CD4-positive, CD25-positive, alpha-beta regulatory T cell (primary cell): ENCODE data around the gene DOHH. TPM values are rescaled to one million over a fixed set of nuclear protein-coding genes. Genes with fewer than 3 reads are reported as not detected.

Experiments
- ATAC-seq, 2 donors: fragments of 150-1000 bp; cut with Tn5 transposase; one replicate each; pipeline ENCODE4 v1.10.0; 2021; ENCODE audit warnings: low read depth in 2 of 2, moderate number of reproducible peaks in 2 of 2, moderate library complexity in 1 of 2
- DNase-seq, 3 donors: peaks; one replicate each; pipeline versions ENCODE4 v3.0.0 to v3.0.0-alpha.2; 2012 to 2022; ENCODE audit warnings: mixed read lengths in 1 of 3
- H3K27ac ChIP-seq: one replicate; pipeline ENCODE4 v1.7.0; 2013; ENCODE audit warnings: mild to moderate bottlenecking, low read length; ENCODE audit not compliant: insufficient read depth, poor library complexity, severe bottlenecking
- H3K27me3 ChIP-seq: one replicate; pipeline ENCODE4 v1.7.0; 2013; ENCODE audit warnings: low read length; ENCODE audit not compliant: control insufficient read depth, insufficient read depth
- H3K36me3 ChIP-seq: one replicate; pipeline ENCODE4 v1.7.0; 2013; ENCODE audit warnings: mild to moderate bottlenecking, low read length, moderate library complexity; ENCODE audit not compliant: control insufficient read depth, insufficient read depth
- H3K4me1 ChIP-seq: 2 replicates; pipeline ENCODE4 v1.7.0; 2013; ENCODE audit warnings: mild to moderate bottlenecking, low read length; ENCODE audit not compliant: insufficient read depth, control insufficient read depth, poor library complexity, severe bottlenecking
- H3K4me3 ChIP-seq: one replicate; pipeline ENCODE4 v1.7.0; 2013; ENCODE audit warnings: low read depth, mild to moderate bottlenecking, low read length, moderate library complexity
- H3K9me3 ChIP-seq, 2 experiments: 1 replicate in 1 of 2; 2 replicates in 1 of 2; pipeline ENCODE4 v1.7.0; 2013; ENCODE audit warnings: low read length in 2 of 2, mild to moderate bottlenecking in 1 of 2, moderate library complexity in 1 of 2; ENCODE audit not compliant: control insufficient read depth in 2 of 2
- H3K27ac Mint-ChIP-seq, 3 donors: one replicate each; pipeline ENCODE4 v1.8.0; 2020 to 2022; ENCODE audit warnings: mild to moderate bottlenecking in 3 of 3, mixed read lengths in 3 of 3, moderate library complexity in 2 of 3
- H3K27me3 Mint-ChIP-seq: one replicate; pipeline ENCODE4 v1.8.0; 2022; ENCODE audit warnings: mild to moderate bottlenecking, mixed read lengths
- H3K36me3 Mint-ChIP-seq: one replicate; pipeline ENCODE4 v1.8.0; 2020; ENCODE audit warnings: mixed read lengths
- H3K4me1 Mint-ChIP-seq, 4 donors: one replicate each; pipeline ENCODE4 v1.8.0; 2020 to 2022; ENCODE audit warnings: mixed read lengths in 4 of 4, mild to moderate bottlenecking in 1 of 4
- H3K4me3 Mint-ChIP-seq, 4 donors: one replicate each; pipeline ENCODE4 v1.8.0; 2020 to 2022; ENCODE audit warnings: mild to moderate bottlenecking in 4 of 4, mixed read lengths in 4 of 4, moderate library complexity in 3 of 4
- H3K9me3 Mint-ChIP-seq, 7 donors: one replicate each; pipeline ENCODE4 v1.8.0; 2020 to 2022; ENCODE audit warnings: mixed read lengths in 7 of 7, mild to moderate bottlenecking in 3 of 7, moderate library complexity in 2 of 7
- polyA plus RNA-seq, 4 donors: library from polyadenylated mRNA; unstranded; fragments of 300-500 nt; fragmentation: Illumina TruSeq; gene quantifications; one replicate each; pipeline ENCODE4 v1.2.3, GENCODE V29; 2021
- total RNA-seq: library from RNA; stranded (reverse); gene quantifications from one replicate; pipeline ENCODE4 v1.2.3, GENCODE V29; 2022

DOHH gene
- total and polyA plus RNA-seq, 5 donors from 2014 or later, result 3.5 to 13.9 (median 7.7) TPM

- Histone ChIP-seq H3K36me3 (peaks cover 13% of the 10 kb centered on the region), H3K4me3 (no peak overlapping the region), H3K27me3 (no peaks in the 10 kb centered on the region), H3K4me1 (peaks cover 9% of the 10 kb centered on the region), H3K27ac (no peak overlapping the region), H3K9me3 (no peaks in the 10 kb centered on the region)
- Mint-ChIP-seq H3K9me3 (no peaks in the 10 kb centered on the region), H3K27me3 (no peaks in the 10 kb centered on the region), H3K27ac (no peak overlapping the region), H3K36me3 (peaks cover 18% of the 10 kb centered on the region), H3K4me1 (peaks cover 0 to 17% (median 6%) of the 10 kb centered on the region in 4 donors), H3K4me3 (peak overlapping the region in 2 of 4 donors; percentile 15 to 29)
- ATAC-seq (peak in 1 of 2 donors; percentile 62), DNase-seq (peak in 1 of 3 donors; percentile 61)
Observed at GRCh38 chr19:3494051-3494450, 6.4 kb downstream of the DOHH start.

GRCh38 chr19:3493651-3494050 lies 6.8 kb downstream of the DOHH start:
- DNase-seq (no peak), ATAC-seq (no peak)
- H3K4me1 Mint-ChIP-seq, result peaks cover 0 to 14% (median 4%) of the 10 kb centered on the region in 4 donors
- Histone ChIP-seq H3K4me1 (peaks cover 9% of the 10 kb centered on the region), H3K4me3 (no peak overlapping the region), H3K27me3 (no peaks in the 10 kb centered on the region), H3K36me3 (peaks cover 13% of the 10 kb centered on the region), H3K9me3 (no peaks in the 10 kb centered on the region), H3K27ac (no peak overlapping the region)
- no peak overlapping the region for H3K27ac Mint-ChIP-seq
- no peaks in the 10 kb centered on the region for H3K27me3 Mint-ChIP-seq
- peaks cover 18% of the 10 kb centered on the region for H3K36me3 Mint-ChIP-seq
- H3K4me3 Mint-ChIP-seq, result peak overlapping the region in 1 of 4 donors; percentile 43
- H3K9me3 Mint-ChIP-seq, result no peaks in the 10 kb centered on the region

- no peak overlapping the region for H3K27ac Mint-ChIP-seq
- peaks cover 20% of the 10 kb centered on the region for H3K36me3 Mint-ChIP-seq
- no peak for DNase-seq
- H3K36me3 ChIP-seq, result peaks cover 13% of the 10 kb centered on the region
- no peaks in the 10 kb centered on the region for H3K9me3 Mint-ChIP-seq
- H3K4me3 ChIP-seq, result no peak overlapping the region
- H3K27ac ChIP-seq, result no peak overlapping the region
- peaks cover 9% of the 10 kb centered on the region for H3K4me1 ChIP-seq
- peaks cover 0 to 12% (median 2%) of the 10 kb centered on the region in 4 donors for H3K4me1 Mint-ChIP-seq
- no peak for ATAC-seq
- H3K27me3 ChIP-seq, result no peaks in the 10 kb centered on the region
- H3K27me3 Mint-ChIP-seq, result no peaks in the 10 kb centered on the region
- H3K9me3 ChIP-seq, result no peaks in the 10 kb centered on the region
- no peak overlapping the region for H3K4me3 Mint-ChIP-seq
Observed at GRCh38 chr19:3492919-3493318, 7.6 kb downstream of the DOHH start.

DNA sequence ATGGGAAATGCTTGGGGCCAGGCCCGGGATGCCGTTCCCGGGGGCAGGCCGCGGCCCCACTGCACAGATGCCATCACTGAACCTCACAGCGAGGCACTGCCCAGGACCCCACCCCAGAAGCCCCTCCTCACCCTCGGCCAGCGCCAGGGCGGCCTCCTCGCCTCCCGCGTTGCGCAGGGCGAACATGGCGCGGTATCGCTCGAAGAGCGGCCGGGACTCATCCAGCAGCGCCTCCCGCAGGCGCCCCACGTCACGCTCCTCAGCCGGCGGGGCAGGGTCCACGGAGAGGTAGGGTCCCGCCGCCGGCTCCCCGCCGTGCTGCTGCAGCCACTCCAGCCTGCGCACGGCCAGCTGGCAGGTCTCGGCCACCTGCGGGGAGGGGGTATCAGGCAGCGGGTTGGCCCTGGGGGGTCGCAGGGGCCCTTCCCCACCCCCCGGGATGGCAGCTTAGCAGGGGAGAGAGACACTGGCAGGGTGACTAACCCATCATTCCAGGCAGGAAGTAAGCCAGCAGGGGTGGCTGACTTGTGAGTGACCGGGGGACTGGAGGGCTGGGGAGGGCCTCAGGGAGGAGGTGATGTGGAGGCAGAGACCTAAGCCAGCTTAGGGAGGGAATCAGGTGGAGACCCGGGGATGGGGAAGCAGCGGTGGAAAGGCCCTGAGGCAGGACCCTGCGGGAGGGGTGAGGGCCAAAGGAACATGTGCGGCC lies 8.2 kb downstream of the DOHH start:
- H3K4me1 Mint-ChIP-seq, result peaks cover 0 to 9% (median 2%) of the 10 kb centered on the region in 4 donors
- peak overlapping the region in 1 of 4 donors; percentile 61 for H3K4me3 Mint-ChIP-seq
- Histone ChIP-seq H3K4me3 (no peak overlapping the region), H3K36me3 (peaks cover 10% of the 10 kb centered on the region), H3K27me3 (no peaks in the 10 kb centered on the region), H3K4me1 (peaks cover 9% of the 10 kb centered on the region), H3K9me3 (no peaks in the 10 kb centered on the region), H3K27ac (no peak overlapping the region)
- peaks cover 18% of the 10 kb centered on the region for H3K36me3 Mint-ChIP-seq
- no peak for ATAC-seq
- no peaks in the 10 kb centered on the region for H3K9me3 Mint-ChIP-seq
- H3K27ac Mint-ChIP-seq, result peak overlapping the region in 1 of 3 donors; percentile 77
- H3K27me3 Mint-ChIP-seq, result no peaks in the 10 kb centered on the region
- no peak for DNase-seq

DNA sequence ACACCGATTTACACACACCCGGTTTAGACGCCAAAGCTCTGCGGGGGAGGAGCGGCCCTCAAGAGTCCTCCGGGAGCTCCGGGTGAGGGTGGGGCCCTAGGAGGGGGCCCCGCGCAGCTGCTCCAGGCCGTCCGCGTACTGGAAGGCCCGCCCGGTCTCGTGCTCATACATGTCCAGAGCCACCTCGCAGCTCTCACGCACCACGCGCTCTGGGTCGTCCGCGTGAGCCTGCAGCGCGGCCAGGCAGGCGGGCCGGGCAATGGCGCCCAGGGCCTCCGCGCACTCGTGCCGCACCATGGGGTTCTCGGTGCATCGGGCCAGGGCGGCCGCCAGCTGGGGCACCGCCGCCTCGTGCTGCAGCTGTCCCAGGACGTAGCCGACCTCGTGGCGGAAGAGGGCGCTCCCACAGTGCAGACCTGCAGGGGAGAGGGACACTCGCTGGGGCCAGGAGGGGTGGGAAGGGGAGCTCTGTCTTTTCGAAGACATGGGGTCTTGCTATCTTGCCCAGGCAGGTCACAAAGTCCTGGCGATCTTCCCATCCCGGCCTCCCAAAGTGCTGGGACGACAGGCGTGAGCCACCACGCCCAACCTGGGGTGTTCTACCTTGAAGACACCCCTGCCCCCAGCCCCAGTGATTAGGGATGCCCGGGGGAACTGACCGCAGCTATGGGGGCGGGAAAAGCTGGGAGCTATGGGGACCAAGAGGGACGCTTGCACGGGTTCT lies 8.9 kb downstream of the DOHH start:
- ATAC-seq, result no peak

GRCh38 chr19:3483226-3483628 lies 17.2 kb downstream of the DOHH start, which contains the start of gene SMIM44:
TSS of gene SMIM44 (minus strand) at chr19:3483441. CDS start at chr19:3483403, 38 bp downstream.
- DNase-seq (no peak), ATAC-seq (no peak)
- Mint-ChIP-seq H3K9me3 (no peaks in the 10 kb centered on the region), H3K4me3 (no peak within 1 kb of the TSS), H3K4me1 (peaks cover 0 to 14% (median 3%) of the 10 kb centered on the region in 4 donors), H3K36me3 (peaks cover 4% of the 10 kb centered on the region), H3K27ac (no peak within 1 kb of the TSS), H3K27me3 (no peaks in the 10 kb centered on the region)
- Histone ChIP-seq H3K36me3 (no peaks in the 10 kb centered on the region), H3K27ac (no peak within 1 kb of the TSS), H3K9me3 (no peaks in the 10 kb centered on the region), H3K27me3 (no peaks in the 10 kb centered on the region), H3K4me1 (peaks cover 12% of the 10 kb centered on the region), H3K4me3 (no peak within 1 kb of the TSS)

More for the DNA sequence above, 8.9 kb downstream of the DOHH start:
- DNase-seq, result no peak
- Mint-ChIP-seq H3K4me3 (no peak overlapping the region), H3K36me3 (peaks cover 13% of the 10 kb centered on the region), H3K27me3 (no peaks in the 10 kb centered on the region), H3K4me1 (peaks cover 0 to 5% (median 0%) of the 10 kb centered on the region in 4 donors), H3K27ac (no peak overlapping the region), H3K9me3 (no peaks in the 10 kb centered on the region)
- peaks cover 8% of the 10 kb centered on the region for H3K36me3 ChIP-seq
- no peaks in the 10 kb centered on the region for H3K9me3 ChIP-seq
- H3K4me1 ChIP-seq, result peaks cover 9% of the 10 kb centered on the region
- H3K27ac ChIP-seq, result no peak overlapping the region
- no peak overlapping the region for H3K4me3 ChIP-seq
- H3K27me3 ChIP-seq, result no peaks in the 10 kb centered on the region

GRCh38 chr19:3482507-3483225 lies 17.8 kb downstream of the DOHH start:
- Mint-ChIP-seq H3K9me3 (no peaks in the 10 kb centered on the region), H3K27ac (no peak overlapping the region), H3K4me3 (no peak overlapping the region), H3K27me3 (peaks cover 5% of the 10 kb centered on the region), H3K36me3 (no peaks in the 10 kb centered on the region), H3K4me1 (peaks cover 0 to 19% (median 7%) of the 10 kb centered on the region in 4 donors)
- Histone ChIP-seq H3K4me1 (peaks cover 12% of the 10 kb centered on the region), H3K27ac (no peak overlapping the region), H3K27me3 (no peaks in the 10 kb centered on the region), H3K9me3 (no peaks in the 10 kb centered on the region), H3K4me3 (no peak overlapping the region), H3K36me3 (no peaks in the 10 kb centered on the region)
- no peak for DNase-seq
- ATAC-seq, result no peak
